Activated T-cell treated with anti-CD3 and anti-CD28 coated beads, Interleukin-2, amount 50 U/mL, for 24 hours (primary cell): ENCODE data around the gene HMCN1.
A peak's percentile ranks its signal among the peaks of the same experiment; 100 is the strongest.

ENCODE experiments used
- DNase-seq: peaks from one replicate; pipeline ENCODE4 v3.0.0-alpha.2; 2020
- H3K27ac Mint-ChIP-seq: 2 replicates; pipeline ENCODE4 v1.8.0; 2020; ENCODE audit warnings: mild to moderate bottlenecking, mixed read lengths
- H3K27me3 Mint-ChIP-seq: 2 replicates; pipeline ENCODE4 v1.8.0; 2020; ENCODE audit warnings: mixed read lengths
- H3K36me3 Mint-ChIP-seq: 2 replicates; pipeline ENCODE4 v1.8.0; 2020; ENCODE audit warnings: low read depth, mixed read lengths
- H3K4me1 Mint-ChIP-seq: 2 replicates; pipeline ENCODE4 v1.8.0; 2020; ENCODE audit warnings: low read depth, mixed read lengths
- H3K4me3 Mint-ChIP-seq: 2 replicates; pipeline ENCODE4 v1.8.0; 2020; ENCODE audit warnings: mild to moderate bottlenecking, moderate library complexity, mixed read lengths
- H3K9me3 Mint-ChIP-seq: 2 replicates; pipeline ENCODE4 v1.8.0; 2020; ENCODE audit warnings: mixed read lengths

The HMCN1 gene

DNA sequence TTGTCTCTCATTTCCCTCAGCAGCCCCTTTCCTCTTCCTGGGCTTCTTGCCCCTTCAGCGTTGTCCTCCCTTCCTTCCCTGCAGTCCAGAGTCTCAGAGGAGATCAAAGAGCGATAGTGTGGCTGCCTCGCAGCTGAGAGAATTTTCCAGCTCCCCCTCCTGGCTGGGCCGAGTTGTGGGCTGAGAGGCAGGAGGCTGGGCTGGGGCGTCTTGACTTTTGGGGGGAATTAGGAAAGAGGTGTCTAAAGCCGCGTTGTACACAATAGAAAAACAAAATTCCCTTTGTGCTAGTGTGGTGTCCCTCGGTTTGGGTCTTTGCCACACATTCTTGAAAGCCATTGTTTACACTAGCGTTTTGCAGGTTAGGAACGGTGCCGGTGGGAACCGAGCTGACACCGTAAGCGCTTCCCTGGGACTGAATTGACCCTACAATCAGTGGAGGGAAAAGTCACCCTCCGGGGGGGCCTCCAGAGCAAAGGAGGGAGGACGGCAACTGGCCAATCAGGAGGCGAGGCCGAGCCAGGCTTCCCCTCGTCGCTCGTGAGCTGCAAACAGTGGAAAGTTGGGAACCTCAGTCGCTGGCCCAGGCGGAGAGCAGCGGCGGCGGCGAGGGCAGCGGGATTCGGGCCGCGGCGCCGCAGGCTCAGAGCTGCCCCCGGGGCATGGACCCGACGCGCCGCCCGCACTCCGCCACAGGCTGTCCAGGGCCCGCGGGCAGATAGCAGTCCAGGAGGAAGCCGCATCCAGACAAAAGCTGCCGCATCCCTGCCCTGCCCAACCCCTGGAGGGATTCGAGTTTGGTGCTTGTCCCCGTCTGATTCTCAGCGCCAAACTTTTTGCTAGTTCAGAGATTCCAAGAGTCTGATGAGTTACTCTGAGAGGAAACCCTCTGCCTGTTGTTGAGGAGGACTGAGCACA, at the start of gene HMCN1:
Gene HMCN1, plus strand, starts transcription at position 574 of the 918 bp plus-strand sequence. CDS start 389 bp downstream, outside the sequence.
- Mint-ChIP-seq H3K27me3 (peaks cover 69% of the 10 kb centered on the region), H3K9me3 (peaks cover 18% of the 10 kb centered on the region), H3K27ac (no peak within 1 kb of the TSS), H3K4me1 (peaks cover 18% of the 10 kb centered on the region), H3K4me3 (peak within 1 kb of the TSS; percentile 63), H3K36me3 (no peaks in the 10 kb centered on the region)
- DNase-seq = peak; percentile 34

DNA sequence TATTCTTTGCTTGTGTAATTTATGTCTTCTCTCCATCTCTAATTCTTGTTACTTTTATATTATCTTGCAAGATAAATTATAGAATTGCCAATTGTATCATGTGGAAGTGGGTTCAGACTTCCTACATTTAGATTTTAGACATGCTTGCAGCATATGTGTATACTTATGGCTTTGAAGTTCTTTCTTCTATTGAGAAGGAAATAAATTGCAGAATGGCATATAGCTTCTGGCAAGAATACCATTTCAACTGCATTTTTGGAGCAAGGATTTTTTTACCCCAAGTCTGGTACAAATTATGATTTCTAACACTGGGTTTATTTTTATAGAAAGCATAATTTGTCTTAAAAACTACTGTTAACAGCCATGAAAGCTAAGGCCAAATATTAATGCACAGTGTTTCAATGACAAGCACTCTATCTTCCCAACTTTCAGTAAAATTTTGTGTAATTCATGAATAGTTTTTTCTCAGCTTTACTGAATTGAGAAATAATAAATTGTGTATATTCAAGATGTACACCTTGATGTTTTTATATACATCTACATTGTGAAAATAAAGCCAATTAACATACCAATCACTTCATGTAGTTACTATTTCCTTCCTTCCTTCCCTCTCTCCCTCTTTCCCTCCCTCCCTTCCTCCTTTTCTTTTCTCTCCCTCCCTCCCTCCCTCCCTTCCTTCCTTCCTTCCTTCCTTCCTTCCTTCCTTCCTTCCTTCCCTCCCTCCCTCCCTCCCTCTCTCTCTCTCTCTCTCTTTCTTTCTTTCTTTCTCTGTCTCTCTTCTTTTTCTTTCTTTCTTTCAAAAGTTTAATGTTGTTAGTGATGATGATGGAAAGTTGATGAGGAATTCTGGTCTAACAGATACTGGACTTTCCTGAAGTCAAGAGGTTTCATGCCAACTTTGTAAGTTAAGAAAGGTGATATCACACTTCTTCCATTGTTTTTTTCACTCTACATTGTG, 47.1 kb upstream of the HMCN1 start:
- Mint-ChIP-seq H3K4me1 (no peaks in the 10 kb centered on the region), H3K27ac (no peak overlapping the region), H3K27me3 (no peaks in the 10 kb centered on the region), H3K36me3 (no peaks in the 10 kb centered on the region), H3K4me3 (no peak overlapping the region), H3K9me3 (no peaks in the 10 kb centered on the region)
- no peak for DNase-seq

DNA sequence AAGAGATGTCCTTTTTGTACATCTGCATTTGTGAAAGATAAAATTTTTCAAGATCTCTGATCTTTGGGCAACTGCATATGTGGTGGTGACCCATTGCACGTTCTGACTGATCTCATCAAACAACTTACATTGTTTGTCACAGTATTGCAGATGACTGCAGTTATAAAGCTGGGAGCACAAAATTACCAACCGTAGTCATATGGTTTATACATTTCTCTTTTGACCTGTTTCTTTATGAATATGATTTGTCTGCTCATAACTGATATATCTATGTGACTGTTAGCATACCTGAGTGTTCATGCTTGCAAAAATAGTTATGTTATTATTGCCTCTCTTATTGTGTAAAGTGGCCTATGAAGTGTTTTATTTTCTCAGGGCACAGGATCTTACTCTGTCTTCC, 43.7 kb upstream of the HMCN1 start:
- no peak for DNase-seq
- Mint-ChIP-seq H3K27me3 (no peaks in the 10 kb centered on the region), H3K9me3 (peaks cover 11% of the 10 kb centered on the region)

GRCh38 chr1:185693654-185694053, 40.5 kb upstream of the HMCN1 start:
- Mint-ChIP-seq H3K4me3 (peak overlapping the region; percentile 66), H3K27me3 (no peaks in the 10 kb centered on the region), H3K36me3 (peaks cover 9% of the 10 kb centered on the region), H3K4me1 (peaks cover 22% of the 10 kb centered on the region), H3K27ac (peak overlapping the region; percentile 88), H3K9me3 (peaks cover 11% of the 10 kb centered on the region)
- peak; percentile 31 for DNase-seq

More for the DNA sequence above, 43.7 kb upstream of the HMCN1 start:
- Mint-ChIP-seq H3K27ac (no peak overlapping the region), H3K4me3 (no peak overlapping the region), H3K4me1 (peaks cover 21% of the 10 kb centered on the region), H3K36me3 (peaks cover 9% of the 10 kb centered on the region)

DNA sequence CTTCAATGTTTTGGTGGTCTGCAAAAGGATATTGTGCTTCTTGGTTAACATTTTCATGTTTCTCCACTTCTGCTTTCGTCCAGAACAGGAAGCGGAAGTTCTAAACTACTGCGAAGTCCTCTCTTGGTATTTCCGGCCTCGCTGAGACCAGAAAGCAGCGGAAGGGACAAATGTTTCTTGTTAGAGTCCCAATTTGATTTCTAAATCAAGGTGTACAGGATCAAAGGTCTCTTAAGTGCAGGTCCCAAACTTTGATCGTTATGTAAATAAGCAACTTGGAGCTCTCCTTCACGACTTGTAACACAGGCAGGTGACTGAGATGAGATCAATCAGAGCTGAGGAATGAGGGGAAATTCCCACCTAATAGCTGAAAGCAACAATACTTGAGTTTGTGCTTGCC, 40.1 kb upstream of the HMCN1 start:
- peaks cover 9% of the 10 kb centered on the region for H3K36me3 Mint-ChIP-seq
- peak overlapping the region; percentile 88 for H3K27ac Mint-ChIP-seq
- peak overlapping the region; percentile 66 for H3K4me3 Mint-ChIP-seq
- peak; percentile 37 for DNase-seq
- peaks cover 22% of the 10 kb centered on the region for H3K4me1 Mint-ChIP-seq
- H3K9me3 Mint-ChIP-seq = peaks cover 11% of the 10 kb centered on the region
- no peaks in the 10 kb centered on the region for H3K27me3 Mint-ChIP-seq

DNA sequence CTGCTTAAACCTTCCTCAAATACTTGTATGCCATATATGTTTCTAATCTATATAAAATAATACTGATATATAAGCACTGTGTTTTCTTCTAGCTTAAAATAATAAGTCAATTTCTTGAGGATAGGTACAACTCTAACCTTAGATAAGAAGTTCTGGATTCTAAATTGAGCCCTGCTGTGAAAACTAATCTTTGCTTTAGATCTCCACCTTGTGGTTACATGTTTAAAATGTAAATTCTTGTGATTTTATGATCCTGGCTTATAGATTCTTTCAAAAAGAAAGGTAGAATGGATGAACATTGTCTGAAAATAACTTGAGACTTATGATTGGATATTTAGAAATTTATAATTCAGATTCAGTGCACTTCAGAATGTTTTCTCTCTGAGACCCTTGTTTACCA, 38.9 kb upstream of the HMCN1 start:
- Mint-ChIP-seq H3K4me1 (peaks cover 22% of the 10 kb centered on the region), H3K4me3 (no peak overlapping the region), H3K9me3 (peaks cover 11% of the 10 kb centered on the region), H3K27me3 (peaks cover 2% of the 10 kb centered on the region), H3K27ac (no peak overlapping the region), H3K36me3 (peaks cover 9% of the 10 kb centered on the region)
- DNase-seq = no peak

DNA sequence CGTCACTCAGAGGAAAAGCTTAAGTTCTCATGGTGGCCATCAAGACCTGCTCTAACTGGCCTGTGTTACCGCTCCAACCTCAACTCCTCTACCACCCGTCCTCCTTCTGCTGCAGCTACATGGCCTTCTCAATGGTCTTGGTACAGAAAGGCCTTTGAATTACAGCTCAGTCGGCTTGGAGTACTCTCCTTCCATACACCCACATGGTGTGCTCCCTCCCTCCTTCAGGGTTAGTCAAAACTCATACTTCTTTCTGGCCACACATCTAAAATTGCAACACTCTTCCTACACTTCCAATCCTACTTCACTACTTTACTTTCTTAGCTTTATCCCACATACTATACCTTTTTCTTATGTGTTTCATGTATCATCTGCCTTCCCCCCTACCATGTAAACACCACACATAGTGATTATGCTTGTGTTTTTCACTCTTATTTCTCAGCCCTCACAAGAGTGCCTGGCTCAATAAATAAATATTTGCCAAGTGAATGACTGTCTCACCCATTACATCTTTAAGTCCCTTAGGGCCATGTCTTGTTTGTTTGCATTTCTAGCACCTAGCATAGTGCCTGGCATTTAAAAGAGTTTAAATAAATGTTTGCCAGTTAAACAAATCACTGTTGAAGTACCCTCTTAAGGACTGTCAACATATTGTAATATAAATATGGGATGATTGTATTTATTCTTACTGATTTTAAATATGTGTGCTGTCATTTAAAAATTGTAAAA, 37.6 kb upstream of the HMCN1 start:
- Mint-ChIP-seq H3K36me3 (peaks cover 9% of the 10 kb centered on the region), H3K4me1 (peaks cover 28% of the 10 kb centered on the region), H3K4me3 (no peak overlapping the region), H3K9me3 (peaks cover 11% of the 10 kb centered on the region), H3K27ac (peak overlapping the region; percentile 4), H3K27me3 (peaks cover 10% of the 10 kb centered on the region)
- DNase-seq = no peak

DNA sequence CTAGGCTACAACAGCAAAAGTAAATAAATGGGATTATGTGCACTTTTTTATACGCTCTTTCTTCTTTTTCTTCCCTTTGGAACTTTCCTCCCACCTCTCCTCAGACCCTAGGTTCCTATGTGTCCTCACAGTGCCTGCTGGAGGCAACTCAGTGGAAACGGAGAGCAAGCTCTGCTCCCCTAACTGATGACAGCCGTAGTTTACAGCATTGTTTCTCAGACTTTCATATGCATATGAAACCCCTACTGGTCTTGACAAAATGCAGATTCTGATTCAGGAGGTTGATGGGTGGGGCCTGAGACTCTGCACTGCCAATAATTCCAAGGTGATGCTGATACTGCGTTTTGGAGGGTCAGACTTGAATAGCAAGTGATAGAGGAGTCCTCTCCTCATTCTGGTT, 34.3 kb upstream of the HMCN1 start:
- Mint-ChIP-seq H3K9me3 (no peaks in the 10 kb centered on the region), H3K4me1 (peaks cover 14% of the 10 kb centered on the region), H3K4me3 (no peak overlapping the region), H3K27ac (no peak overlapping the region), H3K36me3 (no peaks in the 10 kb centered on the region), H3K27me3 (peaks cover 14% of the 10 kb centered on the region)
- DNase-seq = no peak

DNA sequence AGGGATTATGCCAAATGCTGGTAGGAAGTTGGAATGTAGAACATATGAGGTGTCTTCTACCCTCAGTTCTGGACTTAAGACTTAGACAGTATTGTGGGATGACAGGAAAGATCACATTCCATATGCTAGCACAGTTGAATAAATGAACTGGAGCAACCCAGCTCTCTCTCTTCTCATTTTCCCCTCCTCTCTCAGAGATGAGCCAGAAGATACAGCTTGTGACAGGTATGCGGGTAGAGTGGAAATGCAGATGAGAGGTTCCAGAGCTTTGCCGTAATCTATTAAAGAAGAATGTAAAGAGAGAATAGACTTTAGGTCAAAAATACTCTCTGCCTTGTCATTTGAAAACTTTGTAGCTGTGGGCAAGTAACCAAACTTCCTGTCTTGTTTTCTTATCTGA, 32.5 kb upstream of the HMCN1 start:
- H3K36me3 Mint-ChIP-seq = no peaks in the 10 kb centered on the region
- no peak for DNase-seq
- no peak overlapping the region for H3K4me3 Mint-ChIP-seq
- peaks cover 9% of the 10 kb centered on the region for H3K4me1 Mint-ChIP-seq
- no peak overlapping the region for H3K27ac Mint-ChIP-seq
- peaks cover 21% of the 10 kb centered on the region for H3K27me3 Mint-ChIP-seq
- no peaks in the 10 kb centered on the region for H3K9me3 Mint-ChIP-seq

DNA sequence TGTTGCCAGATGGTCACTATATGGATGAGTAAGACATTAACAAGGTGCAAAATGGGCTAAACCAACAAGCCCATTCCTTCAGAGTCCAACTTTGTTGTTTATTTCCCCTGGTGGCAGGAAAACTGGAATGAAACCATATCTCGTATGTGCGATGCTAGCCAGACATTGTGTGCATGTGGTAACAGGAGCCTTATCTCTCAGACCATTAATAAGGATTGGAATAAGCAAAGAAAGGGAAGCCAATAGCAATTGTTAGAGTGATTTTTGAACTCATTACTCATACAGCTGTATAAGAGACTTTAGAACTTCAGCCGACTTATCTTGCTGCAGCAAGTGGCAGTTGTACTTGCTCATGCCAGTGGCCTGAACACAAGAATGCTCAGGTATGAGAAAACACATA, 30.0 kb upstream of the HMCN1 start:
- peaks cover 9% of the 10 kb centered on the region for H3K4me1 Mint-ChIP-seq
- no peak for DNase-seq
- H3K36me3 Mint-ChIP-seq = no peaks in the 10 kb centered on the region
- H3K27ac Mint-ChIP-seq = no peak overlapping the region
- no peaks in the 10 kb centered on the region for H3K9me3 Mint-ChIP-seq
- no peak overlapping the region for H3K4me3 Mint-ChIP-seq
- H3K27me3 Mint-ChIP-seq = peaks cover 30% of the 10 kb centered on the region

DNA sequence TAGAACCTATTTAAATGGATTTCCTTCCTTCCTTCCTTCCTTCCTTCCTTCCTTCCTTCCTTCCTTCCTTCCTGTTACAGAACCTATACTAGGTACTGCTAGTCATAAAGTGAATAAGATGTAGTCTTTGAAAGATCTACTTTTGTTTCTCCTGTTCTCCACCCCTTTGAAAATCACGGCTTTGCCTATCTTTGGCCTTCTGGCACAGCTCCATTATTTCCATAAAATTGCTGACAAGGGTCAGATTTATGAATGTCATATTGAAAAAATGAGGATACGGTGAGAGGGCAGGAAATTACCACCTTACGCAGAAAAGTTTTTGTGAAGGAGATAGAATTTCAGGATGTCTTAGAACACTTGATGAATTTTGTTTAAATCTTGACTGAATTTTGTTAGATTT, 18.1 kb upstream of the HMCN1 start:
- peaks cover 20% of the 10 kb centered on the region for H3K27me3 Mint-ChIP-seq
- no peaks in the 10 kb centered on the region for H3K36me3 Mint-ChIP-seq
- no peak for DNase-seq
- no peak overlapping the region for H3K4me3 Mint-ChIP-seq
- no peak overlapping the region for H3K27ac Mint-ChIP-seq
- H3K9me3 Mint-ChIP-seq = no peaks in the 10 kb centered on the region
- no peaks in the 10 kb centered on the region for H3K4me1 Mint-ChIP-seq

DNA sequence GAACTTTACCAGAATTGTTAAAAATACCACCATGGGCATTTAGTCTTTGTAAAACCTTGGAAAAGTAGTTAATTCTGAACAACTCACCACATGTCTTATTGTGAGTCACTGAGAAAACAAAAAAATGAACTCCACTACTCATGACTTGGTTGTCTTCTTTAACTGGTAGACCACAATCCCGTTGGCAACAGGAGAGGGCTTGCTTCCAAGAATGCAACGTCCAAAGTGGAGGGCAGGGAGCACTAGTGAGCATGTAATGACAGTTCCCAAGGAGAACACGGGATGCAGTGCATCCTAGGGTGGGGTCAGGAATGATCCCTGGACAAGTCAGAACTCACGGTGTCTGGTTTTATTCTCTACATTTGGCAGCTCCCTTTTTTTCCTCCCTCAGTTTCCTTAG, 15.2 kb upstream of the HMCN1 start:
- H3K36me3 Mint-ChIP-seq = no peaks in the 10 kb centered on the region
- no peaks in the 10 kb centered on the region for H3K4me1 Mint-ChIP-seq
- H3K9me3 Mint-ChIP-seq = no peaks in the 10 kb centered on the region
- DNase-seq = no peak
- H3K4me3 Mint-ChIP-seq = no peak overlapping the region
- no peak overlapping the region for H3K27ac Mint-ChIP-seq
- H3K27me3 Mint-ChIP-seq = peaks cover 22% of the 10 kb centered on the region

DNA sequence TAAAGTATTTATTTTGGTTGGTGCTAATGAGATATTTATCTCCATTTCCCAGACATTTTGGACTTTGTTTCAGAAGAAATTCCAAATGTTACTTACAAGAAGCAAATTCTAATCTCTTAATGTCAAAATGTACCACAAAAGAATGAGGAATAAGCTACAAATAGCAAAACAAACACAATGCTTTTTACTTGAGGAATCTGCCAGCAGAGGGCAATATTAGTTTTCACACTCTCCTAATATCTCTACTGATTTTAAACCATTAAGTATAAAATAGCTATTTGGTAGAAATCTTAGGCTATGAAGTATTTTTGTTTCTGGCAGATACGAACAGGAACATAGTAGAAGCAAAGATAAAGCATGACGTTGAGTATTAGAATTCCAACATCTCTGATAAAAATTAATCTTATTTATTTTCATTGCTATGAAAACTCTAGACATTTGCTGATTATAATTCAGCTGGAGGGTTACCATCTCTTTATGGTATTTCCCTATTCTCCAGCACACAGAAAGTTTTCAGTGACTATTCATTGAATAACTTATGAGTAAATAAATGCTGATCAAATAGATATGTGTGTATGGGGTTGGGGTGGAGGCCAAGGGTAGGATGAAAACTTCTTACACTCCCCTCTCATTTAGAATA, 13.4 kb upstream of the HMCN1 start:
- no peak overlapping the region for H3K27ac Mint-ChIP-seq
- no peaks in the 10 kb centered on the region for H3K9me3 Mint-ChIP-seq
- no peaks in the 10 kb centered on the region for H3K4me1 Mint-ChIP-seq
- H3K27me3 Mint-ChIP-seq = peaks cover 22% of the 10 kb centered on the region
- no peaks in the 10 kb centered on the region for H3K36me3 Mint-ChIP-seq
- DNase-seq = no peak
- no peak overlapping the region for H3K4me3 Mint-ChIP-seq

- Mint-ChIP-seq H3K4me3 (no peak overlapping the region), H3K27me3 (peaks cover 20% of the 10 kb centered on the region), H3K27ac (no peak overlapping the region), H3K4me1 (no peaks in the 10 kb centered on the region), H3K9me3 (no peaks in the 10 kb centered on the region), H3K36me3 (no peaks in the 10 kb centered on the region)
- DNase-seq = no peak
Measured at GRCh38 chr1:185721553-185721952, 12.6 kb upstream of the HMCN1 start.
